Dedifferentiated amniotic fluid mesenchymal stem cell (primary cell): ENCODE measurements around the gene PDP2.
"Not testable (repeated sequence)": the region's sequence is repeated elsewhere in the genome, so short reads cannot be mapped to it uniquely, and the experiment has no call there.

Source experiments
- DNase-seq: peaks from one replicate; pipeline ENCODE4 v3.0.0-alpha.2; 2016; ENCODE audit errors: extremely low spot score

Gene PDP2

DNA sequence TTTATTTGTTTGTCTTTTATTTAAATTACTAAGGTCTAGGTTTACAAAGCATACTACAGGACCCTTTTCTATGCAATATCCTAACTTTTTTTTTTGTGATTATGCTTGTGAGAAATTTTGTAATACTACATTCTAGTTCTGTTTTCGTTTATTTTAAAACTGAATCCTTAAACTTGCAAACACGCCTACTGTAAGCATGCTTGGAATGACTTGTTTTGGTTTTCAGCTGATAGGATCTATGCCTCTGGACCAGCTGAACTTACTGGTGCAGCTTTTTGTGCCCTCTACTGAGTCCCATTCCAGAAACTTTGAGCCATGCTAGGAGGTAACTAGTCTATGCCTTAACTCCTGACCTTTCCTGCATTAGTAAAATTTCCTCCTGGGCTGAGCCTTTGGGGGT, 6.0 kb downstream of the PDP2 start:
- DNase-seq, result peak; percentile 70

DNA sequence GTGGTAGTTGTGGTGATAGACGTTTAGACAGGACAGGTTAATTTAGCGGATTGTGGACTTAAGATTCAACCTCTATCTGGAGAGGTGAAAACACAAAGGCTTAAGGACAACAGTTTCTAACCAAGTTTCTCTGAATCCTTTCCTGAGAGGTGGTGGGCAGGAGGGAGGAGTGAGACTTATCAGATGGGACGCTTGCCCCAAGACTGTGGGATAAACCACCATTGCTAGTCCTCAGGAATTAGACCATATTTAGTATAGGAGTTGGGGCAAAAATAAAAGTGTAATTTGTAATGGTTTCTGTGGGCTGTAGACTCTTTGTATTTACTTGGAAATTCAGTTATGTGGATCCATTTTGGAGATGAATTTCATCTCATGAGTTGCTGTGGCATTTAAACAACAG, 6.6 kb downstream of the PDP2 start:
- DNase-seq, result no peak

DNA sequence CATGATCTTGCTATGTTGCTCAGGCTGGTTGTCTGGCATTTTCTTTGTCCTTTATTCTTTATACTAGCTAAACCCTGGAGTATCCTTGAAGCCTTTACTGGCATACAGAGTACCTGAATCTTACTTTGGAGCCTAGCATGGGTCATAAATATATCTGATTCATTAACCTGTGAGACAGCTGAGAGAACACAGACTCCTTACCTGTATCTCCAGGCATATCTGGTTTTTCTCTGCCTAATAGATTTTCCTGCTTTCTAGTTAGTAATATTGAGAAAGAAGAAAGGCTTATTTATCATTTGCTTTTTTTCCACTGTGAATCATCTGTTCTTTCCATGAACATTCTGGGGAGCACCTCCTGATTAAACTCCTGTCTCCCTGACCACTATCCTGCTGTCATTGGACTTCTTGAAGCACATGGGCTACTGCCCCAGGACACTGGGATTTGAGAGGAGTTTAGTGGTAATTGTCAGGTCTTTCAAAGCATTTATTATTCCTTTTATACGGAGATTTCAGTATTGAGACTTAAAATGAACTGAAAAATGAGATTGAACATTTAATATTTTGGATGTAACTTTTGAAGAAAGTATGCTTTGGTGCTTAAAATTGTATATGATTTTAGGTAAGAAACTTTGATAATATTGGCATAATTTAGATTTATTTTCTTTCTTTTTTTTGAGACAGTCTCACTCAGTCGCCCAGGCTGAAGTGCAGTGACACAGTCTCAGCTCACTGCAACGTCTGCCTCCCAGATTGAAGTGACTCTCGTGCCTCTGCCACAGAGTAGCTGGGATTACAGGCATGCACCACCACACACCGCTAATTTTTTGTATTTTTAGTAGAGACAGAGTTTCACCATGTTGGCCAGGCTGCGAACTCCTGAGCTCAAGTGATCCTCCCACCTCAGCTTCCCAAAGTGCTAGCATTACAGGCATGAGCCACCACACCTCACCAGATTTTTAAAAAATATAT, 8.6 kb downstream of the PDP2 start:
- DNase-seq, result no peak

DNA sequence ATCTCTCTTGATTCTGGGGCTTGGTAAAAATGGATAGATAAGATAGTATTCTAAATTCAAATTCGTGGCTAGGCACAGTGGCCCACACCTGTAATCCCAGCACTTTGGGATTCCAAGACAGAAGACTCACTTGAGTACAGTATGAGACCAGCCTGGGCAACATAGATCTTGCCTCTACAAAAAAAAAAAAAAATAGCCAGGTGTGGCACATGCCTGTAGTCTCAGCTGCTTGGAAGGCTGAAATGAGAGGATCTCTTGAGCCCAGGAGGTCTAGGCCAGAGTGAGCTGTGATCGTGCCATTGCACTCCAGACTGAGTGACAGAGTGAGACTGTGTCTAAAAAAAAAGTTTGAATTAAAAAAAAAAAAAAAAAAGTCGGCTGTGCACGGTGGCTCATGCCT, 9.3 kb downstream of the PDP2 start:
- no peak for DNase-seq

DNA sequence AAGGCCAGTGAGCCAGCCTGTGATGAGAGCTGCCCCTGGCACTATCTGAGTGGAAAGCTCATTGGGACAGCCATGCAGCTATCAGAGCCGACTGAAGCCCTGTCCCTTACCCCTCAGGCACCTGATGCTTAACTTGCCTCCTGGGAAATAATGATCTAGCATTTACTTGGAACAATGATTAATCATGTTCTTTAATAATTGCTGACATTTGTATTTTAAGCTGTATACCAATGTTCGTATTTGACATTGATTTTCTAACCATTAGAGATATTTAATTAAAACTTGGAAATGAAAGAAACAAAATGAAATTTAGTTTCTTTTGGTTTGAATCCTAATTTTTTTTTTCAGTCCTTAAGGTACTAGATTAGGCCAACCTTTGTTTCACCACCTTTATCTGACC, 10.5 kb downstream of the PDP2 start:
- DNase-seq, result no peak

DNA sequence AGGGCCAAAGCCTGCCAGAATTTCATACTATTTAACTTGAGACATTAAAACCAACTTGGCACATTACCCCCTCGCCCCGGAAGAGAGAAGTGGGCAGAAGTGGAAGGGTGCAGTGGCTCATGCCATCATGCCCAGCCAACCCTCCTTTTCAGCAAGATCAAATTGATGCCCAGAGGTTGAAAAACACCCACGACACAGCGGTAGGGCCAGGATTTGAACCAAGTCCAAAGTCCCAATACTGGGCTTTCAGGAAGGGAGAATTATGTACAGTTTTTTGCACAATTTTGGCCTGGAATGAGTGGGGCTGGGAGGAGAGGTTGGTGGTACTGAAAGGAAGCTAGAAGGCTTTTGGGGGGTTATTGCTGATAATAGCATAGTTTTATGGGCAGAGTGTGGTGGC, 11.0 kb downstream of the PDP2 start:
- no peak for DNase-seq

DNA sequence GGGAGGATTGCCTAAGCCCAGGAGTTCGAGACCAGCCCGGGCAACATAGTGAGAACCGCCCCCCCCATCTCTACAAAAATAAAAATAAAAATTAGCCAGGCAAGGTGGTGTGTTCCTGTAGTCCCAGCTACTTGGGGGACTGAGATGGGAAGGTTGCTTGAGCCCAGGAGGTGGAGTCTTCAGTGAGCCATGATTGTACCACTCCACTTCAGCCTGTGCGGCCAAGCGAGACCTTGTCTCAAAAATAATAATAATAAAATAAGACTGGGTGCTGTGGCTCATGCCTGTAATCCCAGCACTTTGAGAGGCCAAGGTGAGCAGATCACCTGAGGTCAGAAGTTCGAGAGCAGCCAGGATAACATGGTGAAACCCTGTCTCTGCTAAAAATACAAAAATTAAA, 11.5 kb downstream of the PDP2 start:
- no peak for DNase-seq

DNA sequence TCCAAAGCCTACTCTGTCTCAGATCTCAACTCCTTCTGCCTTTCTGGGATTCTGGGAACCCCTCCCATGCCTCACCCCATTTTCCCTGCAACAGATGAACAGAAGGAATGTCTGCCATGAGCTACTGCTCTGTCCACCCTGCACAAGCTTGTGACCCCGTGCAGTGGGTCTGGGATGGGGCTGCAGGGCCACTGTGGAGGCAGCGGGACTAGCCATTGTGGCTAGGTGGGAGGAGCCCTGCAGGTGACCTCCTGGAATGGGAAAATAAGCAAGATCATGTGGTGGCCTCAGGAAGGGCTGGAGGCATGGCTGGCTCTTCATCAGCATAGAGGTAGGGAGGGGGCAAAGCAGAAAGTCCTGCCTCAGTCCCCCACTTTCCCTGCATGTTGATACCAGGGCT, 13.7 kb downstream of the PDP2 start:
- DNase-seq, result no peak

DNA sequence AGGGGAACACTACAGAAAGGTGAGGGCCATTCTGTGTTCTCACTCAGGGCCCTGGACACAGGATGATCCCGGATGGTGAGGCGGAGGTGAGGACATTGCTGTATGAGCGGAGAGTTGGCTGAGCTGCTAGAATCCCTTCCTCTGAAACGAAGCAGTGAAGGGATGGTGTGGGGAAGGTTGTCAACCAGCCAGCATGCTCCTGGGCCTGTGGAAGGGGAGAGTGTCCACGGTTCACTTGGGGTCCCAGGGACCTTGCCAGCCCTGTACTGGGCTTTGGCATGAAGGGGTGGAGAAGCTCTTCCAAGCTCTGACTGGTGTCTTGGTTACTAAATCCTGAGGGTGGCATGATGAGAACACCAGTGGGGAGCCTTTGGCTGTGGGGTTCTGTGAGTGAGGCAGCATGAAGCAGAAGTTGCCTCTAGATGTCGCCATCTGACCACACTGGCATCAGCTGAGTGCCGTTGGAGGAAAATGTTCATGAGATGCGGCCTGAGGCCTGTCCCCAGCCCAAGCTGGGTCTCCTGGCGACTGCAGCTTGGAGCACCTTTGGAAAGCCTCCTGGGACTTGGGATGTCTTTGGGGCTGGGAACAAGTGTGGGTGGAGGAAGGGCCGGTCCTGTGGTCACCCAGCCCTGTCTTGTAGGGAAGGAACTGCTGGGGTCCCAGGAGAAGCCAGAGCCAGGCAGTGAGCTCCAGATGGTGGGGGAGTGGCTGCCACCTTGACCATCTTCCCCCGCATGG, 14.8 kb downstream of the PDP2 start:
- DNase-seq, result peak; percentile 73

DNA sequence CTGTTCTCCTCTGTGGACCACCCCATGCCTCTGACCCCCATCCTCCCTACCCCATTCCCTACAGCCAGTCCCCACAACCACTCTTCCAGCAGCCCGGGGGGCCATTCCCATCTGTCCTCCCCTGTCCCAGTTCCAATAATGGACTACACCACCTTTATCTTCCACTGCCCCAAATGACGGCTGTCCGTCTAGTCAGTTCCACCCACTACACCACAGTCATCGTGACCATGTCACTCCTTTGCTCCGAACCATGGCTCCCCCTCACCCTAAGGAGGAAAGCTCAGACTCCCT, 15.3 kb downstream of the PDP2 start:
- no peak for DNase-seq

DNA sequence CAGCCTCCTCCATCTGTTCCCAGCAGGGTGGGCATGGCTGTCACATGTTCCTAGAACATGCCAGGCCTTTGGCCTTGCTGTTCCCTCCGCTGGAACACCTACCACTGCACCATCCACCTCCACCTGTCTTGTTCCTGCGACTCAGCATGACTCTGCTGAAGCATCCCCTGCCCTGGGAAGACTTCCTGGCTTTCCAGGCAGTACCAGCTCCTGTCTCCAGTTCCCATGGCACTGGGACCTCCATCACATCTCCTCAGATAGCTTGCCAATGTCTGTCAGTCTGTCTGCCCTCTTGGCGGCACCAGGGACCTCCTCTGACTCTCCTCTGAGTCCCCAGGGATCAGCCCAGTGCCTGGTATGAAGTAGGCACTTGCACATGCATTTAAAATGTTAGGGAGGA, 15.7 kb downstream of the PDP2 start:
- DNase-seq, result no peak

DNA sequence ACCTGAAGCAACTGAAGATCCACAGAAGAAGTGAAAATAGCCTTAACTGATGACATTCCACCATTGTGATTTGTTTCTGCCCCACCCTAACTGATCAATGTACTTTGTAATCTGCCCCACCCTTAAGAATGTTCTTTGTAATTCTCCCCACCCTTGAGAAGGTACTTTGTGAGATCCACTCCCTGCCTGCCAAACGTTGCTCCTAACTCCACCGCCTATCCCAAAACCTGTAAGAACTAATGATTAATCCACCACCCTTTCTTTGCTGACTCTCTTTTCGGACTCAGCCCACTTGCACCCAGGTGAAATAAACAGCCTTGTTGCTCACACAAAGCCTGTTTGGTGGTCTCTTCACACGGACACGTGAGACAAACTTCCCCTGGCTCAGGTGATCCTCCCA, 16.4 kb downstream of the PDP2 start:
- not testable (repeated sequence) for DNase-seq

DNA sequence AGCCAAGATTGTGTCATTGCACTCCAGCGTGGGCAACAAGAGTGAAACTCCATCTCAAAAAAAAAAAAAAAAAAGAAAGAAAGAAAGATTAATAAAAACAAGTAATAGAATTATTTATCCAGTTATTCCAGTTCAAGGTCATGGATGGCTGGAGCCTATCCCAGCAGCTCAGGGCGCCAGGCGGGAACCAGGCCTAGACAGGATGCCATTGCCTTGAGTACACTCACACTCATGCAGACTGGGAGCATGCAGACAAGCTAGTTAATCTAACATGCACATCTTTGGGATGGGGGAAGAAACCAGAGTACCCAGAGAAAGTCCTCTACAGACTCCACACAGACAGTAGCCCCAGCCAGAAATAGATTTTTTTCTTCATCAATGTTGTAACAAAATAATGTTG, 17.9 kb downstream of the PDP2 start:
- DNase-seq, result no peak

DNA sequence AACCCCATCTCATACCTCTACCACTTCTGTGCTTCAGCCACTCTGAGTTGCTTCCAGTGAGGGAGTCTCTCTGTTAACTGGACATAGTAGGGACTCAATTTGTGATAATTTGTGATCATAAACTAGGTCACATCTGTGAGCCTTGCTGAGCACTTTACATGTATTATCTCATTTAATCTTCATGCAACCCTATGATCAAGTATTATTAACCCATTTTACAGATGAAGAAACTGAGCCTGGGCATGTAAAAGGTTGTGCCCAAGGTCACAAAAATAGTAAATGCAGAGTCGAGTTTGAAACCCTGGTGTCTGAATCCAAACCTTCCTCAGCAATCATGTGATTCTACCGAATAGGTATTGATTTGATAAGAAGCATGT, 18.6 kb downstream of the PDP2 start:
- no peak for DNase-seq

DNA sequence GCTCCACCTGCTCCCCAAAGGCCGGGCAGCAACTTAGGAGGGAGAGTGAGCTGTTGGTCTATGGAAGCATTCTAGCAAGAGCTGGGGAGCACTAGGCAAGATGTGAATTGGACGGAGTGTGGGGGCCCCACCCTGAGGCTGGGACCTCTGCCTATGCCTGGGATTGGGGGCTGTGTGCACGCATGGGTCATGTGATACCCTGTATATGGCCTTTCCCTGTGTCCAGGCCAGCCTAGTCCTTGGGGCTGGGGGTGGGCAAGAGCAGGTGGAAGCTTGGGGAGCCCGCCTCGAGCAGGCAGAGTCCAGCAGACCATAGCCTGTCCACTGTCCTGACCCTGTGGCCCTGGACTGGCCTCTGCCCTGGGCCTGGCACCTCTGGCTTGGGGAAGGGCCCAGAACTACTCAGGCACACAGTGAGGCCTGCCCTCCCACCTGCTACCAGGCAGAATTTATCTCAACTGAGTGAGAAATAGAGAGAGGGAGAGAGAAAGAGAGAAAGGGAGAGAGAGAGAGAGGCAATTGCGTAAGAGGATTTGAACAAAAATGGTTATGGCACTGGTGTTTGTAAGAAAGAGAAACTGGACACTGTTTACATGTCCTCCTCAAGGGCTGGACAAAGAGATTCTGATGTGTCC, 19.1 kb downstream of the PDP2 start:
- peak; percentile 31 for DNase-seq

DNA sequence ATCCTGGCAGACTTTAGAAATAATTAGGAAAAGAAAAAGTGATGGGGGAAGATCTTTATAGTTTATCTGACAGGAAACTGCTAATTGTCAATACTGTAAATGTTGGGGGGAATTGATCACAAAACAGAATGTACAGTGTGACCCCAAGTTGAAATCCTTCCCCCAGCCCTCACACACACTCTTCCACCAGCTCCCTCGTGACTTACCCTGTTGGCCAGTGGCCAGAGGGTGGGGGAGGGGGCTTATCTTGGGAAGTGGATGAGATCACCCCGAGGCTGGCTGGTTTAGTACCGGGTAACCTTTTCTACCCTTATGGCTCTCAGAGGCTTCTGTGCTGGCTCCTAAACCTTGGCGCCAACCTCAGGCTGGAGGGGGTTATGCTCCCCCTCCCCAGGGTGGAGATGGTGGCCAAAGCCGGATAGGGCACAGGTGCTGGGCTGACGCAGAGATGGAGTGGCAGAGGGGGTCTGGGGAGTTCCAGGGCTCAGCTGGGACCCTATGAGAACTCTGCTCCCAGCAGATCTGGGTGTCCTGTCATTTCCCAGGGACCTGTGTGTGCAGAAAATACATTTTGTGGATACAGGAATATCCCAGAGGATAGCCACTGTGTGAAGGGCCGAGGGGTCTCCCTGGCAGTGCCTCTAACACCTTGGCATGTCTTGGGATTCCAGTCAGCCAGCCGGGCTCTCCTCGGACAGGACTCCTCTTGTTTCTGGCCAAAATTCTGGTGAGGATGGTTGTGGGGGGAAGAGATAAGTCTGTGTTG, 19.8 kb downstream of the PDP2 start:
- peak; percentile 33 for DNase-seq

DNA sequence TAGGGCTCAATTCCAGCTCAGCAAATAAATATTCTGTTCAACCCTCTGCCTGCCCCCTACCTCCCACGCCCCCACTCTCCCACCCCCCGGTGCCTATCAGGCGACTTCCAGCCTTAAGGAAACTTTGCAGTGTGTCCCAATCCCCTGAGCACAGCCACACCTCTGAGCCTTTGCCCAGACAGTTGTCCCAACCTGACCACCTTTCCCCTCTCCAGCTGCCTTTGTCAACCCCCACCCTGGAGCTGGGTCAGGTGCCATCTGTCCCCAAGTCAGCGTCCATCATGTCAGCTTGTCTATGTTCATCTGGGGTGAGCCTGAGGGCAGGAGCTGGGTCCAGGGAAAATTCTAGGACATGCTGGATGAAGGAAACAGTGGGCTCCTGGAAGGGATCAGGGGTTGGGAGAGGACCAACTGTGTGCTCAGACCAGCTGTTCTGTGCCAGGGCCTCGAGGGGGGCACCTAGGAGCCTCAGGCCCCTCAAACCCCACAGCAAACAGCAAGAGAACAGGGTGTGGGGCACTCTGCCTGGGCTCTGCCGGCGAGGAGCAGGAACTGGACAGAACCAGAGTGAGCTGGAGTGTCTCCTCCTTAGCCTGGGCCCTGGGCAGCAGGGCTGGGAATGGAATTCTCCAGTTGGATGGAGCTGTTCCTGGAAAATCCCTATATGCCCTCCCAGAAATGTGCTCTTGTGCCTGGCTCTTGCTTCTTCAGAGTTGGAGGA, 20.6 kb downstream of the PDP2 start:
- DNase-seq, result no peak

DNA sequence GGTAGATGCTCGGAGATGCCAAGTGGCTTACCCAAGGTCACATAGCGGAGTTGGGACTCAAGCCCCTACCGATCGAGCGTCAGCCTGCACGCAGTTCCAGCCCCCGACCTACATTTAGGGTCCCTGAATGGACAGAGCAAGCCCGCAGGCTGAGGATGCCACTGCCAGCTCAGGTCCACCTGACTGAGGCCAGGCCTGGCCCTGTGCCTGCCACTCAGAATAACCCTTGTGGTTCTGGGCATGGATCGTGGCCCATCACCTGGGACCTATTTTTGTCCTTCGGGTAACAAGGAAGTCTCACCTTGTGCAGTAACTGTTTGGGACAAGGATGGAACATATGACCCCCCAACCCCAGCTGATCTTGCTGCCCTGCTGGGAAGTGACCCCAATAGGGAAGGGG, 21.3 kb downstream of the PDP2 start:
- no peak for DNase-seq

DNA sequence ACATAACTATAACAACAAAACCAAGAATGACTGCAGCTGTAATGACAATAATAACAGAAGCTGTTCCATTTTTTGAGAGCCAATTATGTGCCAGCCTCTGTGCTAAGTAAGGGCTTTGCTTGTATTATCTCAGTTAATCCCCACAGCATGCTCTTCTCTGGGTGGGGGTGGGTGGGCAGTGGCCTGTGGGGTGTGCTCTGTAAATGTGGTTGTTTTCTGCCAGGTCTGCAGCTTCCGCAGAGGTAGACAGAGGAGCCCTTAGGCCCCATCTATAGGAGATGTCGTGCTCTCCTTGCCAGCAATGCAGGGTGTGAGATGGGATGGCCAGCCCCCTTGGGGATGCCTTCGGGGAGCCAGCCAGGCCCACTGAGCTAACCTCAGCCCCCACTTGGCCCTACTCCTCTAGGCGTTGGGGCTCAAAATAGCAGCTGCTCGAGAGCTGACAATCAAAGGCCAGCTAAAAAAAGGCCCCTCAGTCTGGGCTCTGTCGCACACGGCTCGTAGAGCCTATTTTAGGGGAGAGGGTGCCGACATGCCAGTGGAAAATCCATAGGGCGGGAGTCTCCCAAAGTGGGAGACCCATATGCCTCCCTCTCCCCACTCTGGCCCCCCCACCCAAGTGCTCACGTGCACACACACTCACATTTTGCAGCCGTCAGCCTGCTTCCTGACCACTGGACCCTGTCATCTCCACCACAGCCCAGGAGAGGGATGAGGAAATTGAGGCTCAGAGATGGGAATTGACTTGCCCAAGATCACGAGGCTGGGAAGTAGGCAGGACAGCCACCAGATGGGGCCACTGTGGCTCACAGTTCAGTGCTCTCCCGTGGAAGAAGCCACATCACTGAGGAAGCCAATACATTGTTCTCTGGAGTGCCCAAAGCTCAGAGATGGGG, 22.6 kb downstream of the PDP2 start:
- no peak for DNase-seq
